ENCODE measurements around the gene ATG13.

DNA sequence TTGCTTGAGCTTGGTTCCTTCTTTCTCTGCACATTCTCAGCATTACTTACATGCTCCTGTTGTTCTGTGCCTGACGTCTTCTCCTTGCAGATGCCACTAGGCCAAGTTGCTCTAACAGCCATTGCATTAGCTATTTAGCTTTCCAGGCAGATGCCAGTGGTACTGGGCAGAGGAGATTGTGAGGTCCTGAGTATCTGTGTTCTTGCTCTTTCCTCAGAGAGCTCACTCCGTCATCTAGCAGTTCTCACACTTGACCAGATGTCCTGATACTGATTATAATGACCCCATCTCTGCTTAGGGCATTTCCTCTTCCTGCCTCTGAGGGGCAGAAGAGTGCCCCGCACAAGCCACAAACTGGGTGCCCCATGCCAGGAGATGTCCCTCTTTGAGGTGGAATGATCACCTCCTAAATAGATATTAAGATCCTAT is 52.4 kb downstream of the ATG13 start:
- TF ChIP-seq, protein P1, sequence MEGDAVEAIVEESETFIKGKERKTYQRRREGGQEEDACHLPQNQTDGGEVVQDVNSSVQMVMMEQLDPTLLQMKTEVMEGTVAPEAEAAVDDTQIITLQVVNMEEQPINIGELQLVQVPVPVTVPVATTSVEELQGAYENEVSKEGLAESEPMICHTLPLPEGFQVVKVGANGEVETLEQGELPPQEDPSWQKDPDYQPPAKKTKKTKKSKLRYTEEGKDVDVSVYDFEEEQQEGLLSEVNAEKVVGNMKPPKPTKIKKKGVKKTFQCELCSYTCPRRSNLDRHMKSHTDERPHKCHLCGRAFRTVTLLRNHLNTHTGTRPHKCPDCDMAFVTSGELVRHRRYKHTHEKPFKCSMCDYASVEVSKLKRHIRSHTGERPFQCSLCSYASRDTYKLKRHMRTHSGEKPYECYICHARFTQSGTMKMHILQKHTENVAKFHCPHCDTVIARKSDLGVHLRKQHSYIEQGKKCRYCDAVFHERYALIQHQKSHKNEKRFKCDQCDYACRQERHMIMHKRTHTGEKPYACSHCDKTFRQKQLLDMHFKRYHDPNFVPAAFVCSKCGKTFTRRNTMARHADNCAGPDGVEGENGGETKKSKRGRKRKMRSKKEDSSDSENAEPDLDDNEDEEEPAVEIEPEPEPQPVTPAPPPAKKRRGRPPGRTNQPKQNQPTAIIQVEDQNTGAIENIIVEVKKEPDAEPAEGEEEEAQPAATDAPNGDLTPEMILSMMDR (IDR thresholded peaks at IDR 0.05), result peak in 2 of 4 experiments; percentile 9 to 32
- TF ChIP-seq POLR2A (IDR thresholded peaks at IDR 0.05) (no peak), POLR2AphosphoS5 (IDR thresholded peaks at IDR 0.05) (no peak)
